ENCODE data around the gene HTR6. TPM values are rescaled to one million over a fixed set of nuclear protein-coding genes. Genes with fewer than 3 reads are reported as not detected.

The HTR6 gene
- total RNA-seq, 1 donor: under 0.01 TPM

DNA sequence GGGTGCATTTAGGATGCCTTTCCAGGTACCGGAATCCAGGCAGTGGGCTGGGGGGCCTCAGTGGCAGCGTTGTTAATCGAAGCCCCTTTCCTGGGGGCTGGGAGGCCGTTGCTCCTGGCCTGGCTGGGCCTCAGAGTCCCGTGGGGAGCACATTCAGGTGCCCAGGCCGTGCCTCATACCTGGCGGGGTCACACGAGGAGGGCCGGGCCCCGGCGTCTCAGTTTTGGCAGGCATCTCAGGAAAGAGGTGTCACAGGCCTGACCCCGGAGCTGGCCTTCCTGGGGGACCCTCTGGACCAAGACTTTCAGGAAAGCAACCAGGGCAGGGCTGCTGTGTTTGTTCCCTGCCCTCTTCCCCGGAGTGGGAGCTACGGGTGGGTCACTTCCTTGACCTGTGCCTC lies 16.4 kb upstream of the HTR6 start:
- Histone ChIP-seq H3K27me3 (ENCODE audit: insufficient read depth, low read length) (no peaks in the 10 kb centered on the region), H3K4me2 (ENCODE audit: insufficient read depth, low read length) (no peak overlapping the region)

DNA sequence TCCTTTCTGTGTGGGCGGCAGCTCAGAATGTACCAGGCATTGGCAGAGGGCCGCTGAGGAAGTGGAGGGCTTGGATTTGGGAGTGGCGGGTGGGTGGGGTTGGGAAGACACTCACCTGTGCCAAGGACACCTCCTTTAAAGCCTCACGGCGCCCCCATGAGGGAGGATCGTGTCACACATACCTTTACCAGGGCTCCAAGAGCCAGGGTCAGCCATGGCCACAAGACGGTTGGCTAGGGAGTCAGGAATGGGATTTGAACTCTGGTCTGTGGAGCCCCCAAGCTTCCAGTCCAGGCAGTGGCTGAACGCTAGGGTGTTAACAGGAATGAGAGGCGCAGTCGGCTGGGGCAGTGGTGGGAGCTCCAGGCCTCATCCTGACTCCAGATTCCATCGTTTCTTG lies 16.0 kb upstream of the HTR6 start:
- Histone ChIP-seq H3K4me3 (ENCODE audit: insufficient read depth, low read length) (no peak overlapping the region), H3K9me3 (ENCODE audit: low read depth, low read length) (no peaks in the 10 kb centered on the region), H2AFZ (ENCODE audit: low read length) (no peak overlapping the region), H4K20me1 (ENCODE audit: insufficient read depth, low read length) (peaks cover 20% of the 10 kb centered on the region), H3K4me2 (ENCODE audit: insufficient read depth, low read length) (no peak overlapping the region), H3K4me1 (ENCODE audit: insufficient read depth, low read length) (peaks cover 26% of the 10 kb centered on the region), H3K27ac (ENCODE audit: low read depth, low read length) (no peak overlapping the region), H3K27me3 (ENCODE audit: insufficient read depth, low read length) (no peaks in the 10 kb centered on the region), H3K36me3 (ENCODE audit: insufficient read depth, low read length) (no peaks in the 10 kb centered on the region), H3K79me2 (ENCODE audit: insufficient read depth, low read length) (peaks cover 78% of the 10 kb centered on the region)
- TF ChIP-seq, protein P1, sequence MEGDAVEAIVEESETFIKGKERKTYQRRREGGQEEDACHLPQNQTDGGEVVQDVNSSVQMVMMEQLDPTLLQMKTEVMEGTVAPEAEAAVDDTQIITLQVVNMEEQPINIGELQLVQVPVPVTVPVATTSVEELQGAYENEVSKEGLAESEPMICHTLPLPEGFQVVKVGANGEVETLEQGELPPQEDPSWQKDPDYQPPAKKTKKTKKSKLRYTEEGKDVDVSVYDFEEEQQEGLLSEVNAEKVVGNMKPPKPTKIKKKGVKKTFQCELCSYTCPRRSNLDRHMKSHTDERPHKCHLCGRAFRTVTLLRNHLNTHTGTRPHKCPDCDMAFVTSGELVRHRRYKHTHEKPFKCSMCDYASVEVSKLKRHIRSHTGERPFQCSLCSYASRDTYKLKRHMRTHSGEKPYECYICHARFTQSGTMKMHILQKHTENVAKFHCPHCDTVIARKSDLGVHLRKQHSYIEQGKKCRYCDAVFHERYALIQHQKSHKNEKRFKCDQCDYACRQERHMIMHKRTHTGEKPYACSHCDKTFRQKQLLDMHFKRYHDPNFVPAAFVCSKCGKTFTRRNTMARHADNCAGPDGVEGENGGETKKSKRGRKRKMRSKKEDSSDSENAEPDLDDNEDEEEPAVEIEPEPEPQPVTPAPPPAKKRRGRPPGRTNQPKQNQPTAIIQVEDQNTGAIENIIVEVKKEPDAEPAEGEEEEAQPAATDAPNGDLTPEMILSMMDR (IDR thresholded peaks at IDR 0.05; ENCODE audit: extremely low read depth, low read depth, low read length): peak; percentile 33
- DNase-seq (ENCODE audit: insufficient read length, low spot score, missing footprints): peak; percentile 83

More for the DNA sequence above, 16.4 kb upstream of the HTR6 start:
- H3K4me1 ChIP-seq (ENCODE audit: insufficient read depth, low read length): peaks cover 24% of the 10 kb centered on the region
- no peaks in the 10 kb centered on the region for H3K9me3 ChIP-seq (ENCODE audit: low read depth, low read length)
- H2AFZ ChIP-seq (ENCODE audit: low read length): no peak overlapping the region
- peak; percentile 60 for DNase-seq (ENCODE audit: insufficient read length, low spot score, missing footprints)
- peaks cover 76% of the 10 kb centered on the region for H3K79me2 ChIP-seq (ENCODE audit: insufficient read depth, low read length)
- H3K4me3 ChIP-seq (ENCODE audit: insufficient read depth, low read length): no peak overlapping the region
- H3K27ac ChIP-seq (ENCODE audit: low read depth, low read length): no peak overlapping the region
- no peaks in the 10 kb centered on the region for H3K36me3 ChIP-seq (ENCODE audit: insufficient read depth, low read length)
- TF ChIP-seq, protein P1 (IDR thresholded peaks at IDR 0.05; ENCODE audit: extremely low read depth, low read depth, low read length): no peak
- peaks cover 20% of the 10 kb centered on the region for H4K20me1 ChIP-seq (ENCODE audit: insufficient read depth, low read length)

DNA sequence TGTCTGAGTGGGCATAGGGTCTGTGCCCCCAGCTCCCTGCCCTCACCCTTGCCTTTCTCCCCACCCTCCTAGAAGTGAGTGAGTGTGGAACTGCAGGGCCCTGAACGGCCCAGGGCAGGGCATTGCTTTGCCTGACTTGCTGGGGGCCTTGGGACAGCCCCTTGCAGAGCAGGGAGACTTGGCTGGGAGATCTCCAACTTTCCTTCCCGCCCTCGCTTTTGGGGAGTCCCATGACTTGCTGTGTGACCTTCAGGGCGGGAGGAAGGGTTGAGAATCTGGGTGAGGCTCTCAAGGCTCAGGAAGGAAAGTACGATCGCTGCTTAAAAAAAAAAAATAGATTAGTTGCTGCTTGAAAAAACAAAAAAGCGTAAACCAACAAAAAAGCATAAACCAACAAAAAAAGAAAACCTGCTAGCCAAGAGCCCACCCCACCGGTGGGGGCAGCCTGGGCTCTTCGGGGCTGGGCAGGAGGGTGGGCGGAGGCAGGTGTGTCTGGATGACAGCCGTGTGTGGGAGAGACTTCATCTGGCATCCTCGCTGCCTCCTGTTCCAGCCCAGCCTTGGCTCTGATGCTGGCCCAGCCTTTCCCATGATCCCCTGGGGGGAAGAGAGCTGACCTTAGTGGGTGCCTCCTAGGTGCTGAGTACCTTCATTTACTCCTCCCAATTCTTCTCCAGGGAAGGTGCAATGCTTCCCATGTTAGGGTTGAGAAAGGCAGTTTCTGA lies 14.1 kb upstream of the HTR6 start:
- no peak overlapping the region for H2AFZ ChIP-seq (ENCODE audit: low read length)
- H3K4me2 ChIP-seq (ENCODE audit: insufficient read depth, low read length): peak overlapping the region; percentile 57
- peaks cover 4% of the 10 kb centered on the region for H3K36me3 ChIP-seq (ENCODE audit: insufficient read depth, low read length)
- peaks cover 38% of the 10 kb centered on the region for H4K20me1 ChIP-seq (ENCODE audit: insufficient read depth, low read length)
- TF ChIP-seq, protein P1 (IDR thresholded peaks at IDR 0.05; ENCODE audit: extremely low read depth, low read depth, low read length): no peak
- H3K27me3 ChIP-seq (ENCODE audit: insufficient read depth, low read length): no peaks in the 10 kb centered on the region
- no peak overlapping the region for H3K4me3 ChIP-seq (ENCODE audit: insufficient read depth, low read length)
- H3K9me3 ChIP-seq (ENCODE audit: low read depth, low read length): no peaks in the 10 kb centered on the region
- peak; percentile 84 for DNase-seq (ENCODE audit: insufficient read length, low spot score, missing footprints)
- H3K79me2 ChIP-seq (ENCODE audit: insufficient read depth, low read length): peaks cover 85% of the 10 kb centered on the region
- peak overlapping the region; percentile 91 for H3K27ac ChIP-seq (ENCODE audit: low read depth, low read length)
- H3K4me1 ChIP-seq (ENCODE audit: insufficient read depth, low read length): peaks cover 30% of the 10 kb centered on the region

DNA sequence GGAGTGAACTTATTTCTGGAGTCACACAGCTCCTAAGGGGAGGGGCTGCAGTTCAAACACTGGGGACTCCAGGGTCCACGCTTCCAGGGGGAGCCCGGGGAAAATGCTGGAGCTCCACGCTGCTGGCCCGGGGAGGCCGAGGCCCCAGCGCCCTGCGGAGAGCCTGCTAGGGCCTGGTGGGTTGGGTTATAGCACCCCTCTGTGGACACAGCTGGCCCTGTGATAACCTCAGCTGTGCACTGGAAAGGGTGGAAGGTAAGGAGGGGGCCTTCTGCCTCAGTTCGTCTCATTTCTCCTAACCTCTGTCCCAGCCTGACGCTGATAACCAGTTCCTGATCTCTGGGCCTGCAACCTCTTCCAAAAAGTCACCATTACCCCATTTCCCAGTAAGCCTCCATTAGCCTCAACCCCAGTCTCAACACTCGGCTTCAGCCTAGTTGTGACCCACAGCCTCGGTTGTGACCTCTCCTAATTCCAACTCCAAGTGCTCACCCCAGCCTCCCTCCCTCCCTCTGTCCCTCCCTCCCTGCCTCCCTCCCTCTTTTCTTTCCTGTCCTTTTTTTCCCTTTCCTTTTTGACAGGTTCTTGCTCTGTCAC lies 13.4 kb upstream of the HTR6 start:
- Histone ChIP-seq H3K4me2 (ENCODE audit: insufficient read depth, low read length) (peak overlapping the region; percentile 57), H3K9me3 (ENCODE audit: low read depth, low read length) (no peaks in the 10 kb centered on the region), H4K20me1 (ENCODE audit: insufficient read depth, low read length) (peaks cover 44% of the 10 kb centered on the region), H2AFZ (ENCODE audit: low read length) (no peak overlapping the region), H3K27ac (ENCODE audit: low read depth, low read length) (peak overlapping the region; percentile 91), H3K4me3 (ENCODE audit: insufficient read depth, low read length) (no peak overlapping the region), H3K36me3 (ENCODE audit: insufficient read depth, low read length) (peaks cover 4% of the 10 kb centered on the region), H3K4me1 (ENCODE audit: insufficient read depth, low read length) (peaks cover 30% of the 10 kb centered on the region), H3K79me2 (ENCODE audit: insufficient read depth, low read length) (peaks cover 83% of the 10 kb centered on the region), H3K27me3 (ENCODE audit: insufficient read depth, low read length) (no peaks in the 10 kb centered on the region)
- DNase-seq (ENCODE audit: insufficient read length, low spot score, missing footprints): peak; percentile 98
- TF ChIP-seq, protein P1 (IDR thresholded peaks at IDR 0.05; ENCODE audit: extremely low read depth, low read depth, low read length): peak; percentile 80

All from osteoblast (primary cell).